ENCODE results near the gene FCER2.

The FCER2 gene

DNA sequence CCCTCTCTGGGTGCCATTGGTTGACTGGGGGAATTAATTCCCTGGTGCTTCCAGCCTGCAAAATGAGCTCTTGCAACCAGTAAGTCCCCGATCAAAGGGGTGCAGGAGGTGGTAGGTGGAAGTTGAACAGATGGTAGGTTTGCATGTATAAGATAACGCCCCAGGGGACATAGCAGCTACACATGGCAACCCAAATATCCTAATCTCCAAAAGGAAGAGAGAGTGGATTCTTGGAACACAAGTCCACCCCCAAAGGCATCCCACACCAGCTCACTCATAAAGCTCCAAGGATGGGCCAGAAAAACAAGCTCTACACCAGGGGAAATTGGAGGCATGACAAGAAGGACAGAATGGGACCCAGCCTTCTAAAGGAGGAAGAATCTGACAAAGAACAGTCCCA is 40.6 kb upstream of the FCER2 start:
- no peak for TF ChIP-seq CTCF (IDR thresholded peaks at IDR 0.05; ENCODE audit: borderline replicate concordance, extremely low read depth, low read length, poor library complexity, severe bottlenecking)
- TF ChIP-seq EZH2 (IDR thresholded peaks at IDR 0.05; ENCODE audit: borderline replicate concordance, low read depth, low read length, severe bottlenecking): no peak
- no peaks in the 10 kb centered on the region for H3K27me3 ChIP-seq (ENCODE audit: insufficient read depth, low read length, poor library complexity)

DNA sequence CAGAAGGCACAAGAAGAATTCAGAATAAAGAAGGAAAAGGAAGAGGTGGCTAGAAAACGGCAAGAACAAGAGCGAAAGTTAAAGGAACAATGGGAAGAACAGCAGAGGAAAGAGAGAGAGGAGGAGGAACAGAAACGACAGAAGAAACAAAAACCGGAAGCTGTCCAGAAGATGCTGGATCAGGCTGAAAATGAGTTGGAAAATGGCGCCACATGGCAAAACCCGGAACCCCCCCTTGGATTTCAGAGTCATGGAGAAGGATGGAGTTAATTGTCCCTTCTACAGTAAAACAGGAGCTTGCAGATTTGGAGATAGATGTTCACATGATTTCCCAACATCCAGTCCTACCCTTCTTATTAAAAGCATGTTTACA is 38.7 kb upstream of the FCER2 start:
- Histone ChIP-seq H3K4me2 (ENCODE audit: insufficient read depth, low read length) (no peak overlapping the region), H3K36me3 (ENCODE audit: insufficient read depth, low read length) (no peaks in the 10 kb centered on the region), H3K27me3 (ENCODE audit: insufficient read depth, low read length, poor library complexity) (no peaks in the 10 kb centered on the region), H3K79me2 (ENCODE audit: insufficient read depth, low read length) (no peaks in the 10 kb centered on the region), H3K9ac (ENCODE audit: low read depth, low read length) (no peak overlapping the region), H4K20me1 (ENCODE audit: insufficient read depth, low read length) (no peaks in the 10 kb centered on the region), H3K4me1 (ENCODE audit: insufficient read depth, low read length) (no peaks in the 10 kb centered on the region), H2AFZ (ENCODE audit: low read depth, low read length) (no peak overlapping the region), H3K9me3 (ENCODE audit: insufficient read depth, low read length, severe bottlenecking) (no peaks in the 10 kb centered on the region), H3K27ac (ENCODE audit: low read length) (no peak overlapping the region), H3K4me3 (ENCODE audit: low read depth in 1 of 2, low read length in 2 of 2) (no peak overlapping the region)
- TF ChIP-seq EZH2 (IDR thresholded peaks at IDR 0.05; ENCODE audit: borderline replicate concordance, low read depth, low read length, severe bottlenecking) (no peak), CTCF (IDR thresholded peaks at IDR 0.05; ENCODE audit: borderline replicate concordance, extremely low read depth, low read length, poor library complexity, severe bottlenecking) (no peak)
- DNase-seq (no peak), ATAC-seq (ENCODE audit: insufficient read depth, low read depth) (no peak)

More for the DNA sequence above, 40.6 kb upstream of the FCER2 start:
- Histone ChIP-seq H2AFZ (ENCODE audit: low read depth, low read length) (no peak overlapping the region), H3K27ac (ENCODE audit: low read length) (no peak overlapping the region), H3K4me3 (ENCODE audit: low read depth in 1 of 2, low read length in 2 of 2) (no peak overlapping the region), H3K36me3 (ENCODE audit: insufficient read depth, low read length) (no peaks in the 10 kb centered on the region), H3K79me2 (ENCODE audit: insufficient read depth, low read length) (no peaks in the 10 kb centered on the region), H3K9ac (ENCODE audit: low read depth, low read length) (no peak overlapping the region), H4K20me1 (ENCODE audit: insufficient read depth, low read length) (no peaks in the 10 kb centered on the region), H3K9me3 (ENCODE audit: insufficient read depth, low read length, severe bottlenecking) (no peaks in the 10 kb centered on the region), H3K4me2 (ENCODE audit: insufficient read depth, low read length) (no peak overlapping the region), H3K4me1 (ENCODE audit: insufficient read depth, low read length) (no peaks in the 10 kb centered on the region)
- ATAC-seq (ENCODE audit: insufficient read depth, low read depth): no peak
- DNase-seq: no peak

- no peaks in the 10 kb centered on the region for H3K27me3 ChIP-seq (ENCODE audit: insufficient read depth, low read length, poor library complexity)
Observed at GRCh38 chr19:7739801-7740681, 38.1 kb upstream of the FCER2 start.

More at GRCh38 chr19:7739801-7740681, 38.1 kb upstream of the FCER2 start:
- H3K4me3 ChIP-seq (ENCODE audit: low read depth in 1 of 2, low read length in 2 of 2): no peak overlapping the region
- TF ChIP-seq EZH2 (IDR thresholded peaks at IDR 0.05; ENCODE audit: borderline replicate concordance, low read depth, low read length, severe bottlenecking) (no peak), CTCF (IDR thresholded peaks at IDR 0.05; ENCODE audit: borderline replicate concordance, extremely low read depth, low read length, poor library complexity, severe bottlenecking) (no peak)
- no peaks in the 10 kb centered on the region for H3K4me1 ChIP-seq (ENCODE audit: insufficient read depth, low read length)
- H4K20me1 ChIP-seq (ENCODE audit: insufficient read depth, low read length): no peaks in the 10 kb centered on the region
- H2AFZ ChIP-seq (ENCODE audit: low read depth, low read length): no peak overlapping the region
- H3K36me3 ChIP-seq (ENCODE audit: insufficient read depth, low read length): no peaks in the 10 kb centered on the region
- H3K9me3 ChIP-seq (ENCODE audit: insufficient read depth, low read length, severe bottlenecking): no peaks in the 10 kb centered on the region
- H3K4me2 ChIP-seq (ENCODE audit: insufficient read depth, low read length): no peak overlapping the region
- no peak for ATAC-seq (ENCODE audit: insufficient read depth, low read depth)
- DNase-seq: no peak
- H3K9ac ChIP-seq (ENCODE audit: low read depth, low read length): no peak overlapping the region
- H3K79me2 ChIP-seq (ENCODE audit: insufficient read depth, low read length): no peaks in the 10 kb centered on the region
- H3K27ac ChIP-seq (ENCODE audit: low read length): no peak overlapping the region
